Neural progenitor cell (in vitro differentiated cells): ENCODE results near the gene RPA1. TPM values are rescaled to one million over a fixed set of nuclear protein-coding genes. Genes with fewer than 3 reads are reported as not detected.

Experiments
- DNase-seq: peaks from one replicate; pipeline ENCODE4 v3.0.0-alpha.2; 2016; ENCODE audit warnings: low spot score
- H2AFZ ChIP-seq: fragments of 200-600 bp; sonication (generic); replicated peaks from 2 replicates; pipeline ENCODE4 v1.6.1; 2016; ENCODE audit warnings: antibody characterized with exemption
- H3F3A ChIP-seq: fragments of 200-600 bp; sonication (generic); 2 replicates; pipeline ENCODE4 v1.6.1; 2016; ENCODE audit warnings: antibody characterized with exemption, low read depth
- H3K27ac ChIP-seq: fragments of 200-600 bp; sonication (generic); 2 replicates; pipeline ENCODE4 v1.5.1; 2016; ENCODE audit warnings: mild to moderate bottlenecking
- H3K27me3 ChIP-seq: fragments of 200-600 bp; sonication (generic); 2 replicates; pipeline ENCODE4 v1.6.1; 2016; ENCODE audit warnings: mild to moderate bottlenecking, moderate library complexity
- H3K36me3 ChIP-seq: fragments of 200-600 bp; sonication (generic); 2 replicates; pipeline ENCODE4 v1.5.1; 2016
- H3K4me1 ChIP-seq: fragments of 200-600 bp; sonication (generic); 2 replicates; pipeline ENCODE4 v1.6.1; 2016; ENCODE audit warnings: mixed run types
- H3K4me2 ChIP-seq: fragments of 200-600 bp; sonication (generic); 2 replicates; pipeline ENCODE4 v1.6.1; 2016
- H3K4me3 ChIP-seq: fragments of 200-600 bp; sonication (generic); 2 replicates; pipeline ENCODE4 v1.5.1; 2016
- H3K79me2 ChIP-seq: fragments of 200-600 bp; sonication (generic); 2 replicates; pipeline ENCODE4 v1.6.1; 2016; ENCODE audit warnings: low read depth
- H3K9ac ChIP-seq: fragments of 200-600 bp; sonication (generic); 2 replicates; pipeline ENCODE4 v1.6.1; 2016
- H3K9me3 ChIP-seq: fragments of 200-600 bp; sonication (generic); 2 replicates; pipeline ENCODE4 v1.5.1; 2016; ENCODE audit warnings: low read depth
- H4K20me1 ChIP-seq: fragments of 200-600 bp; sonication (generic); 2 replicates; pipeline ENCODE4 v1.6.1; 2016; ENCODE audit warnings: low read depth
- H3K27ac Mint-ChIP-seq: 3 replicates; pipeline ENCODE4 v1.8.0; 2021; ENCODE audit warnings: mixed read lengths
- H3K27me3 Mint-ChIP-seq: 2 replicates; pipeline ENCODE4 v1.8.0; 2022; ENCODE audit warnings: low read depth, mild to moderate bottlenecking, inconsistent platforms, moderate library complexity, mixed read lengths; ENCODE audit not compliant: insufficient read depth
- H3K36me3 Mint-ChIP-seq: 3 replicates; pipeline ENCODE4 v1.8.0; 2021; ENCODE audit warnings: mixed read lengths
- H3K4me1 Mint-ChIP-seq: 3 replicates; pipeline ENCODE4 v1.8.0; 2021; ENCODE audit warnings: mixed read lengths
- H3K4me3 Mint-ChIP-seq: 3 replicates; pipeline ENCODE4 v1.8.0; 2021; ENCODE audit warnings: mild to moderate bottlenecking, moderate library complexity, mixed read lengths
- H3K9me3 Mint-ChIP-seq: 3 replicates; pipeline ENCODE4 v1.8.0; 2020; ENCODE audit warnings: mixed read lengths
- EZH2 ChIP-seq: fragments of 200-600 bp; sonication (generic); IDR thresholded peaks from 2 replicates; pipeline ENCODE4 v1.6.1; 2017; ENCODE audit warnings: antibody characterized with exemption, mild to moderate bottlenecking, moderate library complexity
- EZH2phosphoT487 ChIP-seq: fragments of 200-600 bp; sonication (generic); IDR thresholded peaks from 2 replicates; pipeline ENCODE4 v1.6.1; 2017; ENCODE audit warnings: antibody characterized with exemption
- total RNA-seq: library from RNA; depleted of rRNA; stranded (reverse); fragments of >200 nt; gene quantifications from 2 replicates; pipeline ENCODE4 v1.2.3, GENCODE V29; 2015; ENCODE audit warnings: low replicate concordance
- TF ChIP-seq, protein P1 (sequence below): fragments of 200-600 bp; sonication (generic); IDR thresholded peaks from 2 replicates; pipeline ENCODE4 v1.5.1; 2017; ENCODE audit warnings: antibody characterized with exemption, mild to moderate bottlenecking

The RPA1 gene
- total RNA-seq, 1 donor from 2014 or later: 94.4 TPM

DNA sequence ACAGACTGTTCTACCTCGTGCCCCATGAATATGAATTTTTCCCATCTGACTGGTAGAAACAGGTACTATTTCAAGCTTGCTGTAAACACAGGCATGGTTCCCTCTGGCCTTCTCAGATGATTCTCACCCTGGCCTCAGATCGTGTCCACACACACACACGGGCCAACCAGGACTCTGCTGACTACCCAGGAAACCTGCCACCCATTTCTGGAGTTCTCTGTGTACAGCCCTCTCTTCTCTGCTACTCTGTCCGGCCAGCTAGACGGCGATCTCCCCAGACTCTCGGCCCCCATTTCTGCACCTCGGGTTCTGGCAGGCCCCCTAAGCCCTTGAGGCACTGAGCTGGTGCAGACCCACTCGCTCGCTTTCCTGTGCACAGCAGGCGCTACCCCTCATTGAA is 31.2 kb downstream of the RPA1 start:
- no peak overlapping the region for H3K27ac Mint-ChIP-seq
- H3K79me2 ChIP-seq: no peaks in the 10 kb centered on the region
- H4K20me1 ChIP-seq: no peaks in the 10 kb centered on the region
- no peak for TF ChIP-seq EZH2
- H3K27me3 Mint-ChIP-seq: no peaks in the 10 kb centered on the region
- no peak overlapping the region for H3K4me3 Mint-ChIP-seq
- no peaks in the 10 kb centered on the region for H3K9me3 ChIP-seq
- no peaks in the 10 kb centered on the region for H3K4me1 ChIP-seq
- no peak overlapping the region for H3K27ac ChIP-seq
- H3K4me1 Mint-ChIP-seq: no peaks in the 10 kb centered on the region
- DNase-seq: no peak
- no peak overlapping the region for H2AFZ ChIP-seq
- H3K27me3 ChIP-seq: no peaks in the 10 kb centered on the region
- peaks cover 3% of the 10 kb centered on the region for H3K36me3 ChIP-seq
- no peak overlapping the region for H3K4me3 ChIP-seq
- no peak overlapping the region for H3K9ac ChIP-seq
- no peak overlapping the region for H3K4me2 ChIP-seq
- peaks cover 21% of the 10 kb centered on the region for H3F3A ChIP-seq
- no peaks in the 10 kb centered on the region for H3K9me3 Mint-ChIP-seq
- peaks cover 11% of the 10 kb centered on the region for H3K36me3 Mint-ChIP-seq

DNA sequence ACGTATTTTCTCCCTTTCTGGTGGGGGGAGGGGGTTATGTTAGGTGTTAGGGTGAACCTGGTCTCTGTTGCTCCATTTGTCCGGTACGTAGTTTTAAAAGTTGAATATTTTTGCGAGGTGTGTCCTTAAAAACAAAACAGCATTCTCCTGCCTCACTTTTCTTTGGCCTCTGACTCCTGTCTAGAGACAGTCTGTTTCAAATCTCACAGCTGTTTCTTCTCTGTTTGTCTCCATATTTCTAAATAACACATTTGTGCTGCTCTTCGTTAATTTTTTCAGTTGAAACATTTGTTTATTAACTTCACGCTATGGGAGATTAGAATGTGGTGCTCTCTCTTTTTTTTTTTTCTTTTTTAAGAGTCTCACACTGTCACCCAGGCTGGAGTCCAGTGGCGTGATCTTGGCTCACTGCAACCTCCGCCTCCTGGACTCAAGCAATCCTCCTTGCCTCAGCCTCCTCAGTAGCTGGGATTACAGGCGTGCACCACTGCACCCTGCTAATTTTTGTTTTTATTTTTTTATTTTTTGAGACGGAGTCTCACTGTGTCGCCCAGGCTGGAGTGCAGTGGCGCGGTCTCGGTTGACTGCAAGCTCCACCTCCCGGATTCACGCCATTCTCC is 31.7 kb downstream of the RPA1 start:
- H3K4me3 ChIP-seq: no peak overlapping the region
- Mint-ChIP-seq H3K9me3 (no peaks in the 10 kb centered on the region), H3K27me3 (no peaks in the 10 kb centered on the region), H3K4me3 (no peak overlapping the region), H3K27ac (no peak overlapping the region), H3K4me1 (no peaks in the 10 kb centered on the region), H3K36me3 (peaks cover 11% of the 10 kb centered on the region)
- TF ChIP-seq, protein P1, sequence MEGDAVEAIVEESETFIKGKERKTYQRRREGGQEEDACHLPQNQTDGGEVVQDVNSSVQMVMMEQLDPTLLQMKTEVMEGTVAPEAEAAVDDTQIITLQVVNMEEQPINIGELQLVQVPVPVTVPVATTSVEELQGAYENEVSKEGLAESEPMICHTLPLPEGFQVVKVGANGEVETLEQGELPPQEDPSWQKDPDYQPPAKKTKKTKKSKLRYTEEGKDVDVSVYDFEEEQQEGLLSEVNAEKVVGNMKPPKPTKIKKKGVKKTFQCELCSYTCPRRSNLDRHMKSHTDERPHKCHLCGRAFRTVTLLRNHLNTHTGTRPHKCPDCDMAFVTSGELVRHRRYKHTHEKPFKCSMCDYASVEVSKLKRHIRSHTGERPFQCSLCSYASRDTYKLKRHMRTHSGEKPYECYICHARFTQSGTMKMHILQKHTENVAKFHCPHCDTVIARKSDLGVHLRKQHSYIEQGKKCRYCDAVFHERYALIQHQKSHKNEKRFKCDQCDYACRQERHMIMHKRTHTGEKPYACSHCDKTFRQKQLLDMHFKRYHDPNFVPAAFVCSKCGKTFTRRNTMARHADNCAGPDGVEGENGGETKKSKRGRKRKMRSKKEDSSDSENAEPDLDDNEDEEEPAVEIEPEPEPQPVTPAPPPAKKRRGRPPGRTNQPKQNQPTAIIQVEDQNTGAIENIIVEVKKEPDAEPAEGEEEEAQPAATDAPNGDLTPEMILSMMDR: no peak
- TF ChIP-seq EZH2: no peak
- TF ChIP-seq EZH2phosphoT487: no peak
- no peak for DNase-seq
- no peaks in the 10 kb centered on the region for H4K20me1 ChIP-seq
- H3K79me2 ChIP-seq: no peaks in the 10 kb centered on the region
- no peak overlapping the region for H3K27ac ChIP-seq
- peaks cover 3% of the 10 kb centered on the region for H3K36me3 ChIP-seq
- H3K27me3 ChIP-seq: no peaks in the 10 kb centered on the region
- no peaks in the 10 kb centered on the region for H3K4me1 ChIP-seq
- H3F3A ChIP-seq: peaks cover 20% of the 10 kb centered on the region
- H3K9me3 ChIP-seq: no peaks in the 10 kb centered on the region
- H3K4me2 ChIP-seq: no peak overlapping the region
- no peak overlapping the region for H2AFZ ChIP-seq
- no peak overlapping the region for H3K9ac ChIP-seq

DNA sequence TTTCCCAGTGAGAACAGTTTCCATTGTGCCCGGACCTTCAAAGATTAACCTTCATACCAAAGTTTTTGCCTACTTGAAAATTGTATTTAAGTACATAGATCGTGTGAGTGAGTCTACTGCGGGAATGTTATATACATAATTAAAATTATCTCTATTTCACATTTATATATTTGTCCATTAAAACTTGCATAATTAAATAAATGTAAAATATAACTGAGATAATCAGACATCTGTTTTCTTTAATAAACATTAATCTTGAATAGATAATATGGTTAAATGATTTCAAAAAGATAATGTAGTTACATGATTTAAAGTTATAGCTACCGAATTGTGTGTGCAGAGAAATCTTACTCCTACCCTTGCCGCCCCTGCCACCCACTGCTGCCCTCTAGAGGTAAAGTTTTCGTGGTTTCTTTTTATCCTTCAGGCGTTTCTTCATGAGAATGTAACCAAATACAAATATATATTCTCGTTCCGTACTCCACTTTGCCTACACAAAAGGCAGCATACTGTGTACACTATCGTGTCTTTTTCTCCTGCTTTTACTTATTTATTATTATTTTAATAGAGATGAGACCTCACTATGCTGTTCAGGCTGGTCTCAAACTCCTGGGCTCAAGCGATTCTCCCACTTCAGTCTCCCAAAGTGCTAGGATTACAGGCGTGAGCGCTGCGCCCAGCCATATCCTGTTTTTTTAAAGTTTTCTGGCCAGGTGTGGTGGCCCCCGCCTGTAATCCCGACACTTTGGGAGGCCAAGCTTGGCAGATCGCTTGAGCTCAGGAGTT is 35.6 kb downstream of the RPA1 start:
- no peak overlapping the region for H3K27ac Mint-ChIP-seq

More for the DNA sequence above, 35.6 kb downstream of the RPA1 start:
- Histone ChIP-seq H3K4me2 (no peak overlapping the region), H3F3A (peaks cover 16% of the 10 kb centered on the region), H2AFZ (no peak overlapping the region), H4K20me1 (peaks cover 6% of the 10 kb centered on the region), H3K79me2 (no peaks in the 10 kb centered on the region), H3K4me1 (no peaks in the 10 kb centered on the region), H3K27me3 (no peaks in the 10 kb centered on the region), H3K9me3 (no peaks in the 10 kb centered on the region), H3K27ac (no peak overlapping the region), H3K9ac (no peak overlapping the region), H3K4me3 (no peak overlapping the region), H3K36me3 (no peaks in the 10 kb centered on the region)
- Mint-ChIP-seq H3K27me3 (no peaks in the 10 kb centered on the region), H3K4me3 (no peak overlapping the region), H3K36me3 (peaks cover 11% of the 10 kb centered on the region), H3K4me1 (peaks cover 3% of the 10 kb centered on the region), H3K9me3 (no peaks in the 10 kb centered on the region)
- DNase-seq: no peak
- TF ChIP-seq EZH2phosphoT487 (no peak), EZH2 (no peak)
- TF ChIP-seq, protein P1: peak; percentile 56
